GM18873 (cell line): ENCODE measurements around the gene PTGES.
"Not testable (repeated sequence)": the region's sequence is repeated elsewhere in the genome, so short reads cannot be mapped to it uniquely, and the experiment has no call there.

Source experiments
- ATAC-seq: cut with Tn5 transposase; IDR thresholded peaks from one replicate; pipeline ENCODE4 v1.9.1; 2021; ENCODE audit warnings: mild to moderate bottlenecking, moderate library complexity, moderate number of reproducible peaks; ENCODE audit not compliant: unreplicated experiment, low FRiP score

The PTGES gene

DNA sequence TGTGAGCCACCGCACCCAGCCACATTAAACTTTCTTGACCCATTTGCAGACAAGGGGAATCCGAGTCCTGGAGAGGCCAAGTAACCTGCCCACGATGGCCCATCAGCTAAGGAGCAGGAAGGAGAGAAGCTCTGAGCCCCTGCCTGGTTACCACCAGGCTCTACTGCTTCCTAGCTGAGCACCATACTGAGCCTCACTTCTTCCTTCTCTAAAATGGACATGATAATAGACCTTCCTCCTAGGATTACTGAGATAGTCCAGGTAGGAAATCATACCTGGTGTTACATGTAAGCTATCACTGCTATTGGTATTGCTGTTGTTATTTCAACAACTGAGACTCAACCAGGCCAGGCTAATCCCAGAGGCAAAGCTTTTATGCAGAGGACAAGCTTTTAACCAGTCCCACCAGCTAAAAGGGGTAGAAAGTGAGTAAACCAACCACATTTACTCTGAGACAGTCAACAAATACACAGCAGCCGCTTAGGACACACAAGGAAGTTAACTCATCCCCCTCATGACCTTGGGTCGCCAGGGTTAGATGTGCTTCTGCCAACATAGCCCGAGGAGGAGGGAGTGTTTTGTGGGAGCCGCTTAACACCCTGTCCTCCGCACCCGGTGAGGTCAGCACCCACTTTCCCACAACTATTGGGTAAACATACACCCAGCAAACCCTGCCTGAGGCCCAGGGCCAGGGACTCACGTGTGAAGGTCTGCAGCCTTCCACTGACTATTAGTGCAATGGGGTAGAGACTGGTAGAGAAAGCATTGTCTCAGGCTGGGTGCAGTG lies 20.6 kb upstream of the PTGES start:
- no peak for ATAC-seq

DNA sequence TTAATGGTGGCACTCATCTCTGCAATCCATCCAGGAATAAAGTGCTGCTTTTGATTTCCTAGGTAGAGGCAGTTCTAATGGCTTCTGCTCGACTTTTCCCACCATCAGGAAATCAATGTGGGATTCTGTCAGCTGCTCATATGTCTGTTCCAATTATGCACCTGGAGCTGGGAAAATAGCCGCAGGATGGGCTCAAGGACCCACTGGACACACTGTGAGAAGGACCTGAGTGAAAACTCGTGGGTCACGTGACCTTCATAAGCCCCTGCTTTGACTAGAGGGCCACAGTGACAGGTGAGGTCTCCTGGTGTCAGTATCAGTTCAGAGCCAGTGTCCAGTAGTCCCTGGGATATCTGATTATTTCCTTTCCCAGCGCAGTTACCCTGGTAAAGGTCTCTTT lies 17.9 kb upstream of the PTGES start:
- ATAC-seq = no peak

DNA sequence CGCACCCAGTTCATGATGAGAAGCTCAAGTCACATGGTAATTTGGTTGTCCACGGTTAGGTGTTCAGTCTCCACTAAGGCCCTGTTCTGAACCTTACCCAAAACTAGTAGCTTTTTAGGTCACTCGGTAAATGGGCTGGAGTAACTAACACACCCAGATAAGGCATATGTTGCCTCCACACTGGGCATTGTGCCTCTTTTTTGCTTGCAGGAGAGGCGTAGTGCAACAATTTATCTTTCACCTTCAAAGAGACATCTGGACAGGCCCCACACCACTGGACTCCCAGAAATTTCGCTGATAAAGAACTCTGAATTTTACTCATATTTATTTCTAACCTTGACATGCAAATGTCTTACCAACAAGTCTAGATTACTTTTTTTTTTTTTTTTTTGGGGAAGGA lies 16.8 kb upstream of the PTGES start:
- ATAC-seq = no peak

DNA sequence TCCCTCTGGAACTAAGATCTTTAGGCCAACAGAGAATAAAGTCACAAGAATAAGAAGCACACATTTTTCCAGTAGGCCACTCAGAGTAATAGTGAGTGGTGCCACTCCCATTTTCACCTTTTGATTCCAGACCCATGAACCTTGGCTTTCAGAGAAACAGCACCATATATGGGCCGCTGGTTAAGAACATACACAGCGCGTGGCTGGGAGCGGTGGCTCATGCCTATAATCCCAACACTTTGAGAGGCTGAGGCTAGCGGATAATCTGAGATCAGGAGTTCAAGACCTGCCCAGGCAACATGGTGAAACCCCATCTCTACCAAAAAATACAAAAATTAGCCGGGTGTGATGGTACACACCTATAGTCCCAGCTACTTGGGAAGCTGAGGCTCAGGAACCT lies 15.6 kb upstream of the PTGES start:
- ATAC-seq = no peak

DNA sequence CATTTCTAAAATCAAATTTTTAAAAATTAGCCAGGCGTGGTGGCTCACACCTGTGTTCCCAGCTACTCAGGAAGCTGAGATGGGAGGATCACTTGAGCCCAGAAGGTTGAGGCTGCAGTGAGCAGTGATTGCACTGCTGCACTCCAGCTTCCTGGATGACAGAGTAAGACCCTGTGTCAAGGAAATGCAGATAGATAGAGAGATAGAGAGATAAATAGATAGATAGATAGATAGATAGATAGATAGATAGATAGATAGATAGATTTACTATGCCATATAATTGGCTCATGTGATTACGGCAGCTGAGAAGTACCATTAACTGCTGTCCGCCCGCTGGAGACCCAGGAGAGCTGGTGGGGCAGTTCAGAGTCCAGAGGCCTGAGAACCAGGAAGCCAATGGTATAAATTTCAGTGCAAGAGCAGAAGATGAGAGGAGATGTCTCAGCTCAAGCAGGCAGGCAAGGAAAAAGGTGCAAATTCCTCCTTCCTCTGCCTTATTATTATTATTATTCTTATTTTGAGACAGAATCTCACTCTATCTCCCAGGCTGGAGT lies 13.0 kb upstream of the PTGES start:
- no peak for ATAC-seq

DNA sequence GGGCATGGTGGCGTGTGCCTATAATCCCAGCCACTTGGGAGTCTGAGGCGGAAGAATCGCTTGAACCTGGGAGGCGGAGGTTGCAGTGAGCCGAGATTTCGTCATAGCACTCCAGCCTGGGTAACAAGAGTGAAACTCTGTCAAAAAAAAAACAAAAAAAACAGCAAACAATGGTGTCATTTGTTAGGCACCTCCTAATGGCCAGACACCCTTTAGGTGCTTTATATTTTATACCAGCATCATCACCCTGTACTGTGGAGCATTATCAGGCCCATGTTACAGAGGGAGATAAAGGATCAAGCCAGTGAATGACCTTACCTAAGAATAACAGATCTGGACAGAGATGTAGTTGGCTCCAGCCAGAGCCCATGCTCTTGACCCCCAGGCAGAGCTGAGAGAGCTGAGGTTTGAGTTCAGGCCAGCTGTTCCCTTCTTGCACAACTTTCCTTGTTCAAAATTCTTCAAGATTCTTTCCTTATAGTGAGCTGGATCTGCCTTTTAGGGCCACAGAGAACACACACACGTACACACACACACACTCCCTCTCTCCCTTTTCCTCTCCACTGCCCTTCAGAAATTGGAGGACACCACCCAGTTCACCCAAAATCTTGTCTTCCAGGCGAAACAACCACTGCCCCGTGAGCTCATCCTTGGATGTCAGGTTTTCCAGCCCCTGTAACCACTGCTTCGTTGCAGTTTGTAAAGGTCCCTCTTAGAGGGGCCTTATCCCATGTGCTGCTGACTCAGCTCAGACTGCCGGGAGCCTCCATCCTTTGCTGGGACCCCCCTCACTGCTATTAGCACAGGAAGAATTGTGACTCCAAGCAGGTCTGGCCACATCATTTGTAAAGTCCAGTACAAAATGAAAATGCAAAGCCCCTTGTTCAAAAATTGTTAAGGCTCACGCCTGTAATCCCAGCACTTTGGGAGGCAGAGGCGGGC lies 10.4 kb upstream of the PTGES start:
- ATAC-seq = no peak

DNA sequence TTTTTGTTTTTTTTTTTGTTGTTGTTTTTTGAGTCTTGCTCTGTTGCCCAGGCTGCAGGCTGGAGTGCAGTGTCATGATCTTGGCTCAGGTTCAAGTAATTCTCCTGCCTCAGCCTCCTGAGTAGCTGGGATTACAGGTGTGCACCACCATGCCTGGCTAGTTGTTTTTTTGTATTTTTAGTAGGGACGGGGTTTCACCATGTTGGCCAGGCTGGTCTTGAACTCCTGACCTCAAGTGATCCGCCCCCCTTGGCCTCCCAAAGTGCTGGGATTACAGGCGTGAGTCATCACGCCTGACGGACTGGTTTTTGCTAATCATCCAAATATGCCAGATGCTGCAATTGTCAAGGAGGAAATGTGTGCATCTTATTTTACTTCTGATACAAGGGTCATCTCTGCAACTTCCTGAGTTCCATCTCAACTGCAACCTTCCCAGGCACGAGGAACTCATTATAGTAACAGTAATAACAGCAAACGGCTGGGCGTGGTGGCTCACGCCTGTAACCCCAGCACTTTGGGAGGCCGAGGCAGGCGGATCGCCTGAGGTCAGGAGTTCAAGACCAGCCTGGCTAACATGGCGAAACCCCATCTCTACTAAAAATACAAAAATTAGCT lies 9.6 kb upstream of the PTGES start:
- ATAC-seq = not testable (repeated sequence)

DNA sequence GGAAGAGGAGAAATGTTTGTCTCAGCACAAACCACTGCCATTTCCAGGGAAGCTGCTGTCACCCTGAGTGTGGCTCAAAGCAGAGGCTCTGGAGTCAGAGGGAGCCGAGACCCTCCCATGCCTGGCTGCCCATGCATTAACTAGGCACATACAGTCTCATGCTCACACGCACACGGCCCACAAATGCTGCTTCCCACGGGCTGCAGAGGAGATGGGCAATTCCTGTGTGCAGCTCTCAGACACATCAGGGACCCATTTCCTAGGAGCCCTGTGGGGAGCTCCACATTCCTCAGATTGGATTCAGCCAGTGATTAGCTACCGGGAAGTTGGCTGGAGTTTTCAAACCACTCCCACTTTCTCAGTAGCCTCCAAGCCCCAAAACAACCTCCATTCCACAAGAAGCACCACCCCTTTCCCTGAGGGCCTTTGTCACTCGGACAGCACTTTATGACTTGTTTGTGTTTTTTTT lies 9.1 kb upstream of the PTGES start:
- ATAC-seq = no peak

DNA sequence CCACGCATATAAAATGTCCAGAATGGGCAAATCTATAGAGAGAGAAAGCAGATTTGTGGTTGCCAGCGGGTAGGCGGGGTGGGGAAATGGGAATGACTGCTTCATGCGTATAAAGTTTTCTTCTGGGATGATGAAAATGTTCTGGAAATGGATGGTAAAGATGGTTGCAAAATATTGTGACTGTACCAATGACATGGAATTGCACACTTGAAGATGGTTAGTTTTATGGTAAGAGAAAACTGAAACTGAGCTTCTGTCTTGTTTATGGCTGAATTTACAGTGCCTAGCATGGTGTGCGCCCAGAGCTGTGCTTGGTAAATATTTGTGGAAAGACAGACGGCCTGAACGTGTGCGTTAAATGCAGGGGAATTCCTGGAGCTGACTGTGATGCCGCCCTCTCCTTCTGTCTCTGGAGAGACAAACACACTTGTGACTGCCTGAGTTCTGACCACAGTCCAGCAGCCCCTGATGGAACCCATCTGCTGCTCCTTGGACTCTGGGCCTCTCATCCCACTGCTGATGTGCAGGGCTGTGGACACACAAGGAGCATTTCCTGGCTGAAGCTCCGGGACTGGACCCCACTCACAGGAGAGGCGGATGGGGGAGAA lies 8.6 kb upstream of the PTGES start:
- ATAC-seq = no peak

DNA sequence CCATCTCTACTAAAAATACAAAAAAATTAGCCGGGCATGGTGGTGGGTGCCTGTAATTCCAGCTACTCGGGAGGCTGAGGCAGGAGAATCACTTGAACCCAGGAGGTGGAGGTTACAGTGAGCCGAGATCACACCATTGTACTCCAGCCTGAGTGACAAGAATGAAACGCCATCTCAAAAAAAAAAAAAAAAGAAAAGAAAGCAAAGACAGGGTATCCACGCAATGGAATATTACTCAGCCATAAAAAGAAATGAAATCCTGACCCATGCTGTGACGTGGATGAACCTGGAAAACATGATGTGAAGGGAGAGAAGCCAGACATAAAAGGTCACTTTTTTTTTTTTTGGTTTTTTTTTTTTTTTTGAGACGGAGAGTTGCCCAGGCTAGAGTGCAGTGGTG lies 7.9 kb upstream of the PTGES start:
- not testable (repeated sequence) for ATAC-seq

DNA sequence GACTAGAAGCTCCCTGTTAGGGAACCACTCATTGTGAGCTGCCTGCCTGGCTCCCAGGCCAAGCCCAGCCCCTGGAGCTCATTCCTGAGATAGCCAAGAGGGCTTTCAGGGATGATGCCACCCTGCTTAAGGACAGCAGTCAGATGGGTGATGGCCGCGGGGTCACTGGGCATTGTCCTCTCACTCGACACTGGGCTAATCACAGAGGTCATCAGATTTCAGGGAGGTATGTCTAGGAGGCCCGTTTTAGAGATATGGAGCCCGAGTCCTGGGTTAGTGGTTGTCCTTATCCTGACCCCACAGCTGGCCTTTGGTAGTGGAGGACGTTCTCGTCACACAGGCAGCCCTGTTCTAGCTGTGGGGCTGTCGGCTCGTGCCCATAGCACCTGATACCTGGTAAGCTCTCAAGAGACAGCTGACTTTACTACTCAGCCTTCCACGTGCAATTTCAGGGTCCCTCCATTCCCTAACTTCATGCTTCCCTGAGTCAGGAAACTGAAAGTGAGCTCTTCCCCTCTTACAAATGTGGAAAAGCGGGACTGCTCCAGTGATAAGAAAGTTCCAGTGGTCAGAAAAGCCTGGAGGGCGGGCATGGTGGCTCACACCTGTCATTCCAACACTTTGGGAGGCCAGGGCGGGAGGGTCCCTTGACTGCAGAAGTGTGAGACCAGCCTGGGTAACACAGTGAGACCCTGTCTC lies 7.1 kb upstream of the PTGES start:
- no peak for ATAC-seq

DNA sequence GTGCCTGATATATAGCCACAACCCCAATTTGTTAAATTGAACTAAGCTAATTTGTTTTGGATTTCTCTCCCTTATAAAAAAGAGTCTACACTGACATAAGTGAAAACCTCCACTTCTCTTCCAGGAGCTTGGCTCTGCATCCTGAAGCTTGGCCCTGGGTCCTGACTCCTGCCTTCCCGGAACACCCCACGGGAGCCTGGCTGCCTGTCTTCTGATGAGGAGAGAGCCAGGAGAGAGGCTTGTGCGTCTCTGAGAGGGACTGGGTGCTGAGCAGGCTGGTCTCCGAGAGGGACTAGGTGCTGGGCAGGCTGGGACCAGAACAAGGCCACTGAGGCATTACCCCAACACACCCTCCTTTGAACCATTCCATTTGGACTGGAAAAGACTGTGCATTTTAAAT lies 6.5 kb upstream of the PTGES start:
- ATAC-seq = no peak

DNA sequence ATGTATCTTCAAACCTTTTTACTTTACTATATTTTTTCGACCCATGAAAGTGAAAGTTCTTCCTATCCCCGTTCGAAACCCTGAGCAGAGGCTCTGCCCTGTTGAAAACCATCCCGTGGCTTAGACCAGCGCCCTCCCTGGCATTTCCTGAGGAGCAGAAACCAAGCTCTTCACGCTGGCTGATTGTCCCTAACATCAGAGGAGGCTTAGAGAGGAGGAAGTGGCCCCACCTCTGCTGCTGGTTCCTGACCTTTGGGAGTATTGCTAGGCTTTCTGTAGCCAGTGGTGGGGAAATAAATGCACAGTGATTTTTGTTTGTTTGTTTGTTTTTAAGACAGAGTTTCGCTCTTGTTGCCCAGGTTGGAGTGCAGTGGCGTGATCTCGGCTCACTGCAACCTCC lies 4.2 kb upstream of the PTGES start:
- ATAC-seq = no peak

DNA sequence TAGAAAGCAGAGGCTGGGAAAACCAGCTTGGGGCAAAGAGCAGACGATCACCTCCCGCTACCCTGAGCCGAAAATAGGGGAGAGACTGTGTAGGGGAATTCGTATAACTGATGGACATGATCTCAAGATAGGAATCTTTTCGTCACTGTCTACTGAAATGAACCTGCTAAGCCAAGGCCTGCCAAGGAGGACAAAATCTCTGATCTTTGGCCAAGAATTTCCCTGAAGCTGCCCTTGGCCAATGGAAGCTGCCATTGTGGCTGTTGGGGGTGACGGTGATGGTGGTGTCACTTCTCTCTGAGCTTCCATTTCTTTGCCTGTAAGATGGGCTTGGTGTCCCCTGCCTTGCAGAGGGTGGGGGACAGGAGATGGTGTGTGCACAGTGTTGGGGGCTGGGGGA lies 3.3 kb upstream of the PTGES start:
- ATAC-seq = no peak

DNA sequence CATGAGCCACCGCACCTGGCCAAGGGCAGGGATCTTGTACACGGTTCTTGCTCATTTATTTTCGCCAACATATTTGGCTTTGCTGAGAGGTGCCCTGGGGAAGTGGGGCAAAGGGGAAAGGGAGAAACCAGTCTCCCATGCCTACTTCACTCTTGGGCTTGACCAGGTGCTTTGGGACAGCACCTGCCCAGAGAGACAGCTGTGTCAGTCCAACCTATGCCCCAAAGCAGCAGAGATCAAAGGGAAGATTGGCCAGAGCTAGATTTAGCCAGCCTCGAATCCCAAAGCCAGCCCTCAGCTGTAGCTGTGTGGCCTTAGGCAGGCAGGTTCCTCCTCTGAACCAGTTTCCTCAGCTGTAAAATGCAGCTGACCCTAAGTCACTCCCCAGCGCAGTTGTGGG lies 2.3 kb upstream of the PTGES start:
- no peak for ATAC-seq

DNA sequence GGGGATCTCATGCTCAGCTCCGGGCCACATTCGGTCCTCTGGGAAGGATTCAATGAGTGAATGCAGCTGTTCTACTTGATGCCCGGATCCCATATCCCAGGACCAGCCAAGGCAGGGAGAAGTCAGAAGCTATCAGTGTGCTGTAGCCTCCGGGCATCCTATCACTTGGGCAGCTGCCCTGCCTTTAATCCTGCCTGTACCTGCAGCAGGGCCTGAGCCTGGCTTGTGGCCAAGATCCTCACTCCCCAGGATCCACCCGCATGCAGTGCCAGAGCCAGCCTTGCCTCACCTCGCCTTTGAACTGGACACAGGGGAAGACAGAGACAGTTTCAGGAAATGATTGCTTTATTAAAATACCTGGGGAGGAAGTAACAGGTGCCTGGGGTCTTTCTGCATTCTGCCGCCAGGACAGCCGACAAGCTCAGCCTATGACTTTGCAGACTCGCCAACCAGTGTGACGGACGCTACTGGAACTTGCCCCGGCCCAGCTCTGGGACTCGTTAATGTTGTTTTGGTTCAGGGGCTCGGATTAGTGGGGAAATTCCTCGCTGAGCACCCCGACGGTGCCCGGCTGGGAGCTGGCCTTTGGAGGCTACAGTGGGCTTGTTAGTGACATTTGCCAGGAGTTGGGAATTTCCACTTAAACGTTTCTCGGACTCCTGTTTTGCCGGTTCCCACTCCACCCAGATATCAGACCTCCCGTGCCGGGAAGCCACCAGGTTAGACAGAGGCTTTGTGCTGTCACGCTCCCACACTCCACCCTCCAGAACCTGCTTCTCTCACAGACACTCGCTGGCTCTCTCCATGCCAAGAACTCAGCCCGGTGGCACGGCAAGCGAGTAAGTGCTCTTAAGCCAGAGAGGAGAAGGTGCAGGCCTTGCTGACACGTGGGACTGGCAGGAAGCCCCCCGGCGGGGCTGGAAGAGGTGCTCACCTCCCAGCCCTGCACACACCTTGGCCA lies 721 bp downstream of the PTGES start:
- ATAC-seq = no peak

DNA sequence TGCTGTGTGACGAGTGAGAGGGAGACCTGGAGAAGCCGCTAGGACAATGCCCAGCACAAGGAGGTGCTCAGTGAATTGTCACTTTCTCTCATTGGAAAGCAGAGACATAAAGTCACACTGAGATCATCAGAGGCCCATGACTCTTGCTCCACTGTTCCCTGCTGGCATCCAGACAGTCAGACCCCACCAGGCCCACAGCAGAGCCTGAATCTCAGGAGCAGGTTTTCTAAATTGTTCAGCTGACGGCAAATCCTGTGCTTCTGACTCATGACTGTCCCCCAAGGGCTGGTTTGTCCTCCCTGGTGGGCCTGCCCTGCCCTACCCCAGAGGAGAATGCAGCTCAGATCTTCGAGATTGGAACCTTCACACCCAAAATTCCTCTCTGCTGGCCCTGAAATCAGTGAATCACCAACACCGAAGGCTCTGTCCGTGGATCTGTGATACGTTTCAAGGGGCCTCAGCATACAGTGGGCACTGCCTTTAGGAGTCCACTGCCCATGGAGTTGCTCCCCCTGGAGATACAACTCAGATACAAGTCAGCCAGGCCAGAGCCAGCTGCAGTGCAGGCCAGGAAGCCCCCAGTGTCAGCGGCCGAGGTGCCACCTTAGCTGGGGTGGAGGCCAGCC lies 2.7 kb downstream of the PTGES start:
- ATAC-seq = no peak

DNA sequence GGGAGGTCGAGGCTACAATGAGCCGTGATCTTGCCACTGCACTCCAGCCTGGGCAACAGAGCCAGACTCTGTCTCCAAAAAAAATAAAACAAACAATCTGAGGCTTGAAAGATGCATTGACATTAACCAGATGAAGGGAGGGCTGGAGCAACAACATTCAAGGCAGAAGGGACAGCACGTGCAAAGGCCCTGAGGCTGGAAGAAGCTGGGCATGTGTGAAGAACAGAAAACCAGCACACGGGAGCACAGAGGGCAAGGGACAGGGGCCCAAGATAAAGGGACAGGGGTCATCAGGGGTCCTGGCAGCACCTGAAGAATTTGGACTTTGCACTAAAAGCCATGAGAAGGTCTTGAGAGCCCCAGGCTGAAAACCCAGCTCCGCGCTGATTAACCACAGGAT lies 3.3 kb downstream of the PTGES start:
- no peak for ATAC-seq
